Measurements from ENCODE around the gene SULT1C3. TPM values are rescaled to one million over a fixed set of nuclear protein-coding genes. Genes with fewer than 3 reads are reported as not detected.

Gene SULT1C3
- total RNA-seq, 1 experiment from 2014 or later: not detected

- intact Hi-C loops (cut with micrococcal nuclease): no loop called here
- no peak overlapping the region for H3K27ac Mint-ChIP-seq (ENCODE audit: low read depth, unreplicated experiment)
- CTCF ChIA-PET: interaction anchor here (0.6 to 1.6 kb wide), 3 partner anchors 13 to 1608 kb away, joined by 3 to 5 read pairs (median 4); no protein-coding TSS in a partner anchor
- peak; percentile 23 for DNase-seq (ENCODE audit: unreplicated experiment)
- no peaks in the 10 kb centered on the region for H3K27me3 Mint-ChIP-seq (ENCODE audit: insufficient read depth, unreplicated experiment)
- H3K4me3 Mint-ChIP-seq (ENCODE audit: unreplicated experiment): no peak overlapping the region
- peaks cover 14% of the 10 kb centered on the region for H3K9me3 Mint-ChIP-seq (ENCODE audit: unreplicated experiment)
- no peak for TF ChIP-seq CTCF (IDR thresholded peaks at IDR 0.05; ENCODE audit: unreplicated experiment)
- no TSS peak for BruUV-seq (replicated peaks)
- POLR2A ChIA-PET: no interaction called here
- H3K36me3 Mint-ChIP-seq (ENCODE audit: insufficient read depth, unreplicated experiment): no peaks in the 10 kb centered on the region
- no peaks in the 10 kb centered on the region for H3K4me1 Mint-ChIP-seq (ENCODE audit: insufficient read depth, unreplicated experiment)
These were observed 40.0 kb upstream of the SULT1C3 start for GRCh38 chr2:108199726-108200125.

GRCh38 chr2:108200569-108200968, 39.2 kb upstream of the SULT1C3 start:
- BruUV-seq (replicated peaks): no TSS peak
- no peak overlapping the region for H3K27ac Mint-ChIP-seq (ENCODE audit: low read depth, unreplicated experiment)
- no peak overlapping the region for H3K4me3 Mint-ChIP-seq (ENCODE audit: unreplicated experiment)
- no peaks in the 10 kb centered on the region for H3K27me3 Mint-ChIP-seq (ENCODE audit: insufficient read depth, unreplicated experiment)
- CTCF ChIA-PET: interaction anchor here (1.0 to 1.6 kb wide), 3 partner anchors 31 to 1609 kb away, joined by 3 to 5 read pairs (median 5); no protein-coding TSS in a partner anchor
- H3K9me3 Mint-ChIP-seq (ENCODE audit: unreplicated experiment): peaks cover 14% of the 10 kb centered on the region
- POLR2A ChIA-PET: no interaction called here
- no peak for TF ChIP-seq CTCF (IDR thresholded peaks at IDR 0.05; ENCODE audit: unreplicated experiment)
- no peaks in the 10 kb centered on the region for H3K36me3 Mint-ChIP-seq (ENCODE audit: insufficient read depth, unreplicated experiment)
- intact Hi-C loops (cut with micrococcal nuclease): no loop called here
- DNase-seq (ENCODE audit: unreplicated experiment): no peak
- no peaks in the 10 kb centered on the region for H3K4me1 Mint-ChIP-seq (ENCODE audit: insufficient read depth, unreplicated experiment)

GRCh38 chr2:108212671-108213070, 27.1 kb upstream of the SULT1C3 start:
- TF ChIP-seq CTCF (IDR thresholded peaks at IDR 0.05; ENCODE audit: unreplicated experiment): no peak
- intact Hi-C loops (cut with micrococcal nuclease): loop anchor here (10.0 kb wide), 1 partner anchor 142 kb away; no protein-coding TSS in a partner anchor
- Mint-ChIP-seq H3K27me3 (ENCODE audit: insufficient read depth, unreplicated experiment) (no peaks in the 10 kb centered on the region), H3K4me3 (ENCODE audit: unreplicated experiment) (no peak overlapping the region), H3K9me3 (ENCODE audit: unreplicated experiment) (peaks cover 8% of the 10 kb centered on the region), H3K4me1 (ENCODE audit: insufficient read depth, unreplicated experiment) (no peaks in the 10 kb centered on the region), H3K27ac (ENCODE audit: low read depth, unreplicated experiment) (no peak overlapping the region), H3K36me3 (ENCODE audit: insufficient read depth, unreplicated experiment) (no peaks in the 10 kb centered on the region)
- POLR2A ChIA-PET: no interaction called here
- CTCF ChIA-PET: interaction anchor here (0.9 kb wide), 1 partner anchor 424 kb away, joined by 3 read pairs; no protein-coding TSS in a partner anchor
- no peak for DNase-seq (ENCODE audit: unreplicated experiment)
- BruUV-seq (replicated peaks): no TSS peak

- H3K4me3 Mint-ChIP-seq (ENCODE audit: unreplicated experiment): no peak overlapping the region
- H3K36me3 Mint-ChIP-seq (ENCODE audit: insufficient read depth, unreplicated experiment): no peaks in the 10 kb centered on the region
- H3K27me3 Mint-ChIP-seq (ENCODE audit: insufficient read depth, unreplicated experiment): no peaks in the 10 kb centered on the region
- ChIA-PET CTCF (interaction anchor here (0.6 kb wide), 2 partner anchors 350 to 554 kb away, joined by 3 read pairs; no protein-coding TSS in a partner anchor), POLR2A (interaction anchor here (1.3 kb wide), 1 partner anchor 277 kb away, joined by 3 read pairs; no protein-coding TSS in a partner anchor)
- H3K9me3 Mint-ChIP-seq (ENCODE audit: unreplicated experiment): no peaks in the 10 kb centered on the region
- no peaks in the 10 kb centered on the region for H3K4me1 Mint-ChIP-seq (ENCODE audit: insufficient read depth, unreplicated experiment)
- H3K27ac Mint-ChIP-seq (ENCODE audit: low read depth, unreplicated experiment): no peak overlapping the region
- BruUV-seq (replicated peaks): no TSS peak
- TF ChIP-seq CTCF (IDR thresholded peaks at IDR 0.05; ENCODE audit: unreplicated experiment): peak; percentile 20
- DNase-seq (ENCODE audit: unreplicated experiment): peak; percentile 47
- intact Hi-C loops (cut with micrococcal nuclease): loop anchor here (5.0 to 10.0 kb wide), 2 partner anchors 139 to 366 kb away; no protein-coding TSS in a partner anchor
These were observed 24.0 kb upstream of the SULT1C3 start for GRCh38 chr2:108215794-108216211.

Measured in MCF 10A (cell line).